VCaP (cell line): ENCODE results near the gene UBE2G2.

Source experiments
- H3K27ac ChIP-seq: fragments of 450-650 bp; 2 replicates; pipeline ENCODE4 v1.5.1; 2017
- TF ChIP-seq, protein P1 (sequence below): fragments of 450-650 bp; conservative IDR thresholded peaks from 2 replicates; pipeline ENCODE4 v1.5.1; 2017; ENCODE audit warnings: mild to moderate bottlenecking, moderate library complexity

Gene UBE2G2

DNA sequence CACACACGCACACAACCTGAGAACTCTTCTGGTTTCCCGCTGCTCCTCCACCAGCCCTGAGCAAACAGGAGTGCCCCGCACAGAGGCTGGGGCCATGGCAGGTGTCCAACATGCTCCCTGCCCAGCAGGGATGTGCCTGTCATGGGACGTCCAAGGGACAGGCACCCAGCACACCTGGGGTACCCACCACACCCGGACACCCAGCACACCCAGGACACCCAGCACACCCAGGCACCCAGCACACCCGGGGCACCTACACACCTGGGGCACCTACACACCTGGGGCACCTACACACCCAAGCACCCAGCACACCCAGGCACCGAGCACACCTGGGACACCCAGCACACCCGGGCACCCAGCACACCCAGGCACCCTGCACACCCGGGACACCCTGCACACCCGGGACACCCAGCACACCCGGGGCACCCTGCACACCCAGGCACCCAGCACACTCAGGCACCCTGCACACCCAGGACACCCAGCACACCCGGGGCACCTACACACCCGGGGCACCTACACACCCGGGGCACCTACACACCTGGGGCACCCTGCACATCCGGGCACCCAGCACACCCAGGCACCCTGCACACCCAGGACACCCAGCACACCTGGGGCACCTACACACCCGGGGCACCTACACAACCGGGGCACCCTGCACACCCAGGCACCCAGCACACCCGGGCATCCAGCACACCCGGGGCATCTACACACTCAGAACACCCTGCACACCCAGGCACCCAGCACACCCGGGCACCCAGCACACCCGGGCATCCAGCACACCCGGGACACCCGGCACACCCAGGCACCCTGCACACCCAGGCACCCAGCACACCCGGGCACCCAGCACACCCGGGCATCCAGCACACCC lies 37.9 kb downstream of the UBE2G2 start:
- TF ChIP-seq, protein P1, sequence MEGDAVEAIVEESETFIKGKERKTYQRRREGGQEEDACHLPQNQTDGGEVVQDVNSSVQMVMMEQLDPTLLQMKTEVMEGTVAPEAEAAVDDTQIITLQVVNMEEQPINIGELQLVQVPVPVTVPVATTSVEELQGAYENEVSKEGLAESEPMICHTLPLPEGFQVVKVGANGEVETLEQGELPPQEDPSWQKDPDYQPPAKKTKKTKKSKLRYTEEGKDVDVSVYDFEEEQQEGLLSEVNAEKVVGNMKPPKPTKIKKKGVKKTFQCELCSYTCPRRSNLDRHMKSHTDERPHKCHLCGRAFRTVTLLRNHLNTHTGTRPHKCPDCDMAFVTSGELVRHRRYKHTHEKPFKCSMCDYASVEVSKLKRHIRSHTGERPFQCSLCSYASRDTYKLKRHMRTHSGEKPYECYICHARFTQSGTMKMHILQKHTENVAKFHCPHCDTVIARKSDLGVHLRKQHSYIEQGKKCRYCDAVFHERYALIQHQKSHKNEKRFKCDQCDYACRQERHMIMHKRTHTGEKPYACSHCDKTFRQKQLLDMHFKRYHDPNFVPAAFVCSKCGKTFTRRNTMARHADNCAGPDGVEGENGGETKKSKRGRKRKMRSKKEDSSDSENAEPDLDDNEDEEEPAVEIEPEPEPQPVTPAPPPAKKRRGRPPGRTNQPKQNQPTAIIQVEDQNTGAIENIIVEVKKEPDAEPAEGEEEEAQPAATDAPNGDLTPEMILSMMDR: no peak
- H3K27ac ChIP-seq: peak overlapping the region; percentile 82

DNA sequence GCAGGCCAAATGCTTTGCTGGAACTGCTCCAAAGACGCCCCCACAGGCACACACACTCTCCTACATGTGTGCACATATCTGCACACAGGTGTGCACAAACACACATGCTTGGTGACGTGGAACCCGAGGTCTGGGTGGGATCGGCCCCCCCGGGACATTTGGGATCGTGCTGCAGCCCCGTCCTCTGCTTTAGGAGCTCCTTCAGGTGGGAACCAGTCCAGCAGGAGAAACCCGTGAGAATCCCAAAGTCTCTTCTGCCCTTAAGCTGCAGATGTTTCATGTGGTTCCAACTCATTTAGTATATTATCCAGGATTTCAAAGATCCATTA lies 38.6 kb downstream of the UBE2G2 start:
- TF ChIP-seq, protein P1: no peak
- H3K27ac ChIP-seq: peak overlapping the region; percentile 76

DNA sequence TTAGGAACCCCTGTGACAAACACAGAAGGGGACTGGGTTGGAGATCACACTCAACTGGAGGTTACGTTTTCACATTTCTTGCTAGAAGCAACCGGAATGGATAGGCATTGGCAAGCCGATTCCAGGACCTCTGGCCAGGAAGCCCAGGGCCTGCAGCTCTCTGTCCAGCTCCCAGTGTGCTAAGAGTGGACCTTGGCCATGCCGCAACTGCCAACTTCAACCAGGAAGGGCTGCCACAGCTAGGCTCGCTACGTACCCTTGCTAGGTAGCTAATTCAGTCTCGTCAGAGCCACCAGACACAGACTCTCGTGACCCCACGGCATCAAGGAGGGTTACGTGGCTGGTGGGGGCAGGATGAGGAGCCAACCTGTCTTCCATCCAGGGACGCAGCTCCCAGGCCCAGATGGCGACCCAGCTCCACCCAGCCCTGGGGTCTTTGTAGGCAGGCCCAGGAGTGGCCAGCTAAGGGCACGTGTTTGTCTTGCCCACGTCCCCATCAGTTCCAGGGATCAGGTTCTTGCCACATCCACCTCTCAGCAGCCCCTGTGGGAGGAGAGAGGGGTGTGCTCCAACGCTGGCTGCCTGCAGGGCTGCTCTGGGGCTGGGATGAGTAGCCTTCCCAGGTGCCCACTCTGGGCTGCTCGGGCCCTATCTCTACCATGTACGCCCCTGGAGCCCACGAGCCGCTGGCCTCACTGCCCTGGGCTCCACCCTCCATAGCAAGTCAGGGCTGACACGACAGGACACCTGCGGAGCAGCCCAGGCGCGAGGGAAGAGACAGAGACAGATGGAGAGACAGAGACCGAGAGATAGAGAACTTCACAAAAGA lies 39.2 kb downstream of the UBE2G2 start:
- TF ChIP-seq, protein P1: no peak
- peak overlapping the region; percentile 76 for H3K27ac ChIP-seq

DNA sequence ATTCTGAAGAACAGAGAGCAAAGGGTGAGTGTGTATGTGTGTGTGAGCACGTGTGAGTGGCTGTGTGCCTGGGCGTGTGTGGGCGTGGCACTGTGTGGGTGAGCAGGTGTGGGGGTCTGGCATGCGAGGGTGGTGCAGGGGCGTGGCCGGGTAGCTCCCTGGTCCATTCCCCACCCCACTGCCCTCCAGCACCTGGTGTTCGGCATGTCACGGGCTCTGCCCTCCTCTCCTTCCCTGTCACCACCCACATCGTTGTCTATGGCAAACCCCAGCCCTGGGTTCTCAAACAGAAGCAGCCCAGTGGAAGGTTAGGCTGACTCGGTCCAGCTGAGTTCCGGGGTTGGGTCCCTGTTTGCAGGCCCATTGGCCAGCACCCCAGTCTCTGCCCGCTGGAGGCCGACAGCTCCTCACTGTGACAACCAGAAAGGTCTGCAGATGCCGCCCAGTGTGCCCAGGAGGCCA lies 39.8 kb downstream of the UBE2G2 start:
- TF ChIP-seq, protein P1: no peak

DNA sequence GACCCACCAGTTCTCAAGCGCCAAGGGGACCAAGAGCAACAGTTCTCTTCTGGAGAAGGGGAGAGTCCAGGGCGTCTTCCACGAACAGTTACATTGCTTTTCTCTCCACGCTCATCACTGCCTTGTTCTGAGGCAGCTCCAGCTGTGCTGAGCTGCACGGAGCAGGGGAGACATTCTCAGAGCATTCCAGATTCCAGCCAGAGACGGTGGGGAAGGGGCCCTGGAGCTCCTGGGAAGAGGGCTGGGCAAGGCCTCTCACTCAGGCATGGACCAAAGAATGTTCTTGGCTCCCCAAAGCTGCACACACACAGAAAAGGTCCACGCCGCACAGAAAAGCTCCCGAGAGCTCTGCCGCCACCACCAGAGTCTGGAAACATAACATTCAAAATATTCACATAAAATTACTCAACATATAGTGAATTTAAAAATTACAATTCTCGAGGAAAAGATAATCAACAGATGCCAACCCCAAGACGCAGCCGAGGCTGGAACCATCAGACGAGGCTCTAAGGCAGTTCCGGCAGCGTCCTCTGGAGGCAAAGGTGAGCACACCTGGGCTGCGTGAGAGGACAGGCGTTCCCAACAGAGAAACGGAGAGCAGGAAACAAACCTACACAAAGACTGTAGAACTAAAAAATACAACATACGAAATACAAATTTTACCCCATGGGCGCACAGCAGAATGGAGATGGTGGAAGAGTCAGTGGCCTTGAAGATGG lies 40.5 kb downstream of the UBE2G2 start:
- peak overlapping the region; percentile 76; the same call in 1 of the 2 replicates for H3K27ac ChIP-seq
- TF ChIP-seq, protein P1: peak; percentile 78

More for the DNA sequence above, 39.8 kb downstream of the UBE2G2 start:
- H3K27ac ChIP-seq: peak overlapping the region; percentile 76; the same call in 1 of the 2 replicates

DNA sequence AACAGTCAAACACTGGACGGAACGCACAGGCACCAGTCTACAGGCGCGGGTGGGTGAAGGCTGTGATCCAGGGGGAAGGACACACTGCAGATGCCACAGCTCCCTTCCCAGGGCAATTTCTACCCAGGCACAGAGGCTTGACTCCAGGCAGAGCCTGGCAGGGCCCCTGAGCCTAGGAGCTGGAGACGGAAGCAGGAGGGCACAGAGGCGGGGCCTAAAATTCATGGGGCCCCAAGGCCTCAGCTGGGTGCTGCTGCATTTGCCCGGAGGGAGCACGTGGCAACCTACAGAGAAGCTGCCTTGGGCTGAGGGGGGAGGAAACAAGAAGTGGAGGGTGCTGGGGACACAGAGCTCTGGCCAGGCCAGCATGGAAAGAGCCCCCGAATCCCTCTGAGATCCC lies 41.2 kb downstream of the UBE2G2 start:
- TF ChIP-seq, protein P1: no peak
- H3K27ac ChIP-seq: no peak overlapping the region
